ENCODE measurements around the gene CIPC. TPM values are rescaled to one million over a fixed set of nuclear protein-coding genes. Genes with fewer than 3 reads are reported as not detected.

CIPC gene
- total RNA-seq, 1 donor from 2014 or later = 22.5 TPM

DNA sequence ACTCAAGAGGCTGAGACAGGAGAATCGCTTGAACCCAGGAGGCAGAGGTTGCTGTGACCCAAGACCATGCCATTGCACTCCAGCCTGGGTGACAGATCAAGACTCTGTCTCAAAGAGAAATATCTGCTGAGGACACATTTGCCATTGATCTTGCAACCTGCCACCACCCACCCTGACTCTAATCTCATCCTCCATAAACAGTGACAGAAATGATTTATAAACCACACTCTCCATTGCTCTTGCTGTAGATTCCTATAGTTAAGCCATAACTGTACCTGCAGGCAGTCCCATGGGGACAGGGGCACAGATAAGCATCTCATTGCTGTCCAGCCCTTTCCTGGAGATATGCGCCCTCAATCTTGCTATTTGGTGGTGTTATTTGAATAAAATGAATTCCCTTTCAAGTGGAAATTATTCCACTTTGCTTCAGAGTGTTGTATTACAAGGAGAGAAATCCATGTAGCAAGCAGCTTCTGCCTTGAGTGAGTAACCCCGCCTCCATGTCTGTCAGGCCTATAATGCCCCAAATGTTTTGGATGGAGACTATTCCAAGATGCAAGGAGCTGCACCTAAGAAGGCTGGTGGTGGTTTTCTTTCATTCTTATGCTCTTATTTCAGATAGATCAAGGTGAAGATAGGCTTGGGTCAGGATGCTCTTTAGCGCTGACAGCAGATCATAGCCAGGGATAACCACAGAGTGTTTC is 46.5 kb downstream of the CIPC start:
- no peaks in the 10 kb centered on the region for H3K36me3 Mint-ChIP-seq
- DNase-seq (ENCODE audit: low spot score) = no peak
- H3K27me3 ChIP-seq = peaks cover 78% of the 10 kb centered on the region
- no peak overlapping the region for H2AFZ ChIP-seq (replicated peaks)
- H3K79me2 ChIP-seq (ENCODE audit: low read depth) = no peaks in the 10 kb centered on the region
- H3K27ac ChIP-seq = no peak overlapping the region
- no peak overlapping the region for H3K4me3 Mint-ChIP-seq
- TF ChIP-seq EZH2phosphoT487 (IDR thresholded peaks at IDR 0.05) (no peak), EZH2 (IDR thresholded peaks at IDR 0.05) (no peak)
- TF ChIP-seq, protein P1, sequence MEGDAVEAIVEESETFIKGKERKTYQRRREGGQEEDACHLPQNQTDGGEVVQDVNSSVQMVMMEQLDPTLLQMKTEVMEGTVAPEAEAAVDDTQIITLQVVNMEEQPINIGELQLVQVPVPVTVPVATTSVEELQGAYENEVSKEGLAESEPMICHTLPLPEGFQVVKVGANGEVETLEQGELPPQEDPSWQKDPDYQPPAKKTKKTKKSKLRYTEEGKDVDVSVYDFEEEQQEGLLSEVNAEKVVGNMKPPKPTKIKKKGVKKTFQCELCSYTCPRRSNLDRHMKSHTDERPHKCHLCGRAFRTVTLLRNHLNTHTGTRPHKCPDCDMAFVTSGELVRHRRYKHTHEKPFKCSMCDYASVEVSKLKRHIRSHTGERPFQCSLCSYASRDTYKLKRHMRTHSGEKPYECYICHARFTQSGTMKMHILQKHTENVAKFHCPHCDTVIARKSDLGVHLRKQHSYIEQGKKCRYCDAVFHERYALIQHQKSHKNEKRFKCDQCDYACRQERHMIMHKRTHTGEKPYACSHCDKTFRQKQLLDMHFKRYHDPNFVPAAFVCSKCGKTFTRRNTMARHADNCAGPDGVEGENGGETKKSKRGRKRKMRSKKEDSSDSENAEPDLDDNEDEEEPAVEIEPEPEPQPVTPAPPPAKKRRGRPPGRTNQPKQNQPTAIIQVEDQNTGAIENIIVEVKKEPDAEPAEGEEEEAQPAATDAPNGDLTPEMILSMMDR (IDR thresholded peaks at IDR 0.05) = no peak
- peaks cover 44% of the 10 kb centered on the region for H3K4me1 Mint-ChIP-seq
- H3K4me1 ChIP-seq = peaks cover 18% of the 10 kb centered on the region
- H3K4me3 ChIP-seq = no peak overlapping the region
- no peaks in the 10 kb centered on the region for H3K9me3 ChIP-seq (ENCODE audit: low read depth)
- no peak overlapping the region for H3K4me2 ChIP-seq
- H3K9me3 Mint-ChIP-seq = no peaks in the 10 kb centered on the region
- H3K27me3 Mint-ChIP-seq (ENCODE audit: insufficient read depth, low read depth) = peaks cover 43% of the 10 kb centered on the region
- H3K27ac Mint-ChIP-seq = no peak overlapping the region
- no peak overlapping the region for H3K9ac ChIP-seq
- H4K20me1 ChIP-seq (ENCODE audit: low read depth) = peaks cover 34% of the 10 kb centered on the region
- H3K36me3 ChIP-seq = no peaks in the 10 kb centered on the region
- peaks cover 39% of the 10 kb centered on the region for H3F3A ChIP-seq (ENCODE audit: low read depth)

DNA sequence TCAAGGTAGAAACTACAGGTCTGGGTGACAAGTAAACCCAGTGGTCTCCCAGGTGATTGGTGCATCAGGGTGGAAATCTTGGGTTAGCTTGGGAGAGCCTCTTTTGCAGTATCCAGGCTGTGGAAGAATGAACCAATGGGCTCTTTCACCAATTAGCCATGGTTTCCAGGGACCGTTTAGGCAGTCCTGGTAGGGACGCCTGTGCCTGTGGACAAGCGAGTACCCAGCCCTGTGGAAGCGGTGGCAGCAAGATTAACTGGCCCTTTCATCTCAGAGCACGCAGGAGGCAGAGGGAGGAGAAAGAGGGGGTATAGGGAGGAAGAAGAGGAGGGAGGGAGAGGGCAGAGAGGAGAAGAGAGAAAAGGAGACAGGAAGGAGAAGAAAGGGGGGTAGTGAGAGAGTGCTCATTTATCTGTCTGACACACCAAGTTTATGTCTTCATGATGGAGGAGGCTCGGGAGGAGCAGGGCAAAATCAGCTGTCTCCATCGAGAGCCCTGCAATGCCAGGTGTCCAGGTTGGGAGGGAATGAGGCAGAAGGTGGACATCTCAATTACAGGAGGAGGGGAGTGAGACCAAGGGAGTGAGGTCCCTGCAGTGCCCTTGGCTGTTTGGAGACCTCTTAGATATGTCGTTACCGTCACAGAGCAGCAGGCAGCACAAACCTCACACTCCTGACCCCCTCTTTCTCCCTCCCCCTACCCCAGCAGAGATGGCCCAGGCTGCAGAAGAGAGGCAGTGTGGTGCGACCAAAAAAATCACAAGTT is 48.1 kb downstream of the CIPC start:
- Histone ChIP-seq H3F3A (ENCODE audit: low read depth) (peaks cover 32% of the 10 kb centered on the region), H3K4me3 (no peak overlapping the region), H3K4me1 (peaks cover 8% of the 10 kb centered on the region), H3K27ac (no peak overlapping the region), H3K27me3 (peaks cover 63% of the 10 kb centered on the region), H3K36me3 (no peaks in the 10 kb centered on the region), H2AFZ (replicated peaks) (no peak overlapping the region), H4K20me1 (ENCODE audit: low read depth) (peaks cover 22% of the 10 kb centered on the region), H3K9ac (no peak overlapping the region), H3K9me3 (ENCODE audit: low read depth) (no peaks in the 10 kb centered on the region), H3K79me2 (ENCODE audit: low read depth) (no peaks in the 10 kb centered on the region), H3K4me2 (no peak overlapping the region)
- peaks cover 33% of the 10 kb centered on the region for H3K27me3 Mint-ChIP-seq (ENCODE audit: insufficient read depth, low read depth)
- TF ChIP-seq, protein P1 (IDR thresholded peaks at IDR 0.05) = no peak
- no peak for TF ChIP-seq EZH2phosphoT487 (IDR thresholded peaks at IDR 0.05)
- no peak for TF ChIP-seq EZH2 (IDR thresholded peaks at IDR 0.05)
- no peak overlapping the region for H3K27ac Mint-ChIP-seq
- no peak for DNase-seq (ENCODE audit: low spot score)
- no peaks in the 10 kb centered on the region for H3K36me3 Mint-ChIP-seq
- no peaks in the 10 kb centered on the region for H3K9me3 Mint-ChIP-seq
- H3K4me3 Mint-ChIP-seq = no peak overlapping the region
- peaks cover 37% of the 10 kb centered on the region for H3K4me1 Mint-ChIP-seq

DNA sequence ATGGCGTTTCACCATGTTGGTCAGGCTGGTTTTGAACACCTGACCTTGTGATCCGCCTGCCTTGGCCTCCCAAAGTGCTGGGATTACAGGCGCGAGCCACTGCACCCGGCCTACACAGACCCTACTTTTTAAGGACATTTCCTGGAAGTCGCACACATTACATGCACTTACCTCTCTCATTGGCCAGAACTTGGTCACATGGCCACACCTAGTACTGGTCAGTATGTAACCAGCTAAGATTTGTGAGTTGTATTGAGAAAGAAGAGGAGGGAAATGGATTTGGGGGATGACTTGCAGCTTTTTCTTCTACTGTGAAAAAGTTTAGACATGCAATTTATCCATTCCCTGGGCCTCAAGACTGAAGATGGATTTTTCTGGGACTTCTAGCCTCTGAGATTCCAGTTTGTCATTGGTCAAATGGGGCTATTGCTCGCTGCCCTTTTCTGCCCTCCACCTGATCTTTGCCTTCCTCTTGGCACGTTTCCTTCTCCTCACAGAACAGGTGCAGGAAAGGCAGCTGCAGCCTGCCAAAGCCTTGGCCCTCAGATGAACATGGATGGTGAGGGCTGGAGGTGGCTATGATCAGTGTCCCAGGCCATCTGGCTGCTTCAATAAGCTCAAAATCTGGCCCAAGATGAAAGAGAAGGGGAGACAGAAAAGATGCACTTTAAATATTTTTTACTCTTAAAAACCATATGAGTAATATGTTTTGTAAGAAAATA is 50.6 kb downstream of the CIPC start:
- no peaks in the 10 kb centered on the region for H3K4me1 ChIP-seq
- H3K36me3 Mint-ChIP-seq = no peaks in the 10 kb centered on the region
- no peaks in the 10 kb centered on the region for H3K36me3 ChIP-seq
- H3K4me1 Mint-ChIP-seq = peaks cover 27% of the 10 kb centered on the region
- peak overlapping the region; percentile 68 for H3K27ac Mint-ChIP-seq
- H2AFZ ChIP-seq (replicated peaks) = peak overlapping the region; percentile 12
- H3K27me3 Mint-ChIP-seq (ENCODE audit: insufficient read depth, low read depth) = peaks cover 26% of the 10 kb centered on the region
- no peaks in the 10 kb centered on the region for H3K9me3 Mint-ChIP-seq
- no peaks in the 10 kb centered on the region for H4K20me1 ChIP-seq (ENCODE audit: low read depth)
- DNase-seq (ENCODE audit: low spot score) = no peak
- no peak overlapping the region for H3K9ac ChIP-seq
- no peaks in the 10 kb centered on the region for H3K79me2 ChIP-seq (ENCODE audit: low read depth)
- H3F3A ChIP-seq (ENCODE audit: low read depth) = peaks cover 13% of the 10 kb centered on the region
- TF ChIP-seq EZH2 (IDR thresholded peaks at IDR 0.05) (no peak), EZH2phosphoT487 (IDR thresholded peaks at IDR 0.05) (no peak)
- TF ChIP-seq, protein P1 (IDR thresholded peaks at IDR 0.05) = no peak
- no peak overlapping the region for H3K27ac ChIP-seq
- no peak overlapping the region for H3K4me3 Mint-ChIP-seq
- peaks cover 37% of the 10 kb centered on the region for H3K27me3 ChIP-seq
- H3K4me3 ChIP-seq = no peak overlapping the region
- H3K9me3 ChIP-seq (ENCODE audit: low read depth) = no peaks in the 10 kb centered on the region
- H3K4me2 ChIP-seq = no peak overlapping the region

Measured in neural progenitor cell (in vitro differentiated cells).